ENCODE data around the gene SPON1. TPM values are rescaled to one million over a fixed set of nuclear protein-coding genes. Genes with fewer than 3 reads are reported as not detected.

SPON1 gene
- polyA plus RNA-seq, 4 donors, result 11.4 to 99.8 (median 22.2) TPM

DNA sequence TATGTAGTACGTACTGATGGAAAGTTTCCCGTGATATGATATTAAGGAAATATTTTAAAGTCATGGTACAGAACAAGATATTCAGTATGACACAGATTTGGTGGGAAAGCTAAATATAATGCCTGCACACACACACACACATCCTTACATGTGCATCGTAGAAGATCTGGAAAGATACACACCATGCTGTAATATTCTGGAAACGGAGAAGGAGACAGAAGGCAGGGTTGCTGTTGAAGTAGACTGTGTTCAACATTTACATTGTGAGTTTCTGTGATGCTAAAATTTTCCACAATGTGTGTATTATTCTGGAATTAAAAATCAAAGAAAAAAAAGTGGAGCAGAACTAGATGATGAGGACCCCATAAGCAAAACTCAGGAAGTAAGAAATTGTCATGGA is 278.4 kb downstream of the SPON1 start:
- no peak overlapping the region for H3K27ac ChIP-seq (ENCODE audit: low read depth in 1 of 3, low read length in 2 of 3)
- WGBS, 3 donors, result 91 to 98% (median 96%) methylated on average over 4 of the region's 4 CpGs
- H3K9me3 ChIP-seq (ENCODE audit: control insufficient read depth in 2 of 2, insufficient read depth in 1 of 2, low read depth in 1 of 2, low read length in 1 of 2), result no peaks in the 10 kb centered on the region
- H3K27me3 ChIP-seq (ENCODE audit: control insufficient read depth in 3 of 3, insufficient read depth in 3 of 3, low read length in 3 of 3), result no peaks in the 10 kb centered on the region
- no peaks in the 10 kb centered on the region for H3K4me1 ChIP-seq (ENCODE audit: control insufficient read depth in 3 of 3, insufficient read depth in 2 of 3, low read depth in 1 of 3, low read length in 2 of 3)
- H3K36me3 ChIP-seq (ENCODE audit: control insufficient read depth in 3 of 3, insufficient read depth in 2 of 3, low read depth in 1 of 3, low read length in 3 of 3), result peaks cover 0 to 14% (median 9%) of the 10 kb centered on the region in 3 donors
- H3K4me3 ChIP-seq (ENCODE audit: low read depth in 1 of 3, low read length in 3 of 3), result no peak overlapping the region
- DNase-seq (no peak), FAIRE-seq (no peak)

DNA sequence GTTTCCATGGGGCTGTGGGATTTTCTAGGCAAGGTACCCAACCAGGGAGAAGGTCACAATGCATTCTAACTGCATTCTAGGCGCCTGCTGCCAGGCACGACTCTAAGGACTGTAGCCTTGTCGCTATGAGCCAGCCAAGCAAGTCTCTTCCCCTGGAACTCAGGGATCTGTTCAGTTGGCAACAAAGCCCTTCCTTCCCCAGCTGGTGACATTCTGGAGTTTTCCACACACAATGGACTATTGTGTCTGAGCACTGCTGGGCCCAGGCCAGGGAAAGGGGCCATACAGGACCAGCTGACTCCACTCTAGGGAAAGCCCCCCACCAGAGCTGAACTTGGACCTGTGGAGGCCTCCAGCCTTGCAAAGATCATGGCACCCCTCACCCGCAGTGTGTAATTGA is 279.7 kb downstream of the SPON1 start:
- Histone ChIP-seq H3K4me1 (ENCODE audit: control insufficient read depth in 3 of 3, insufficient read depth in 2 of 3, low read depth in 1 of 3, low read length in 2 of 3) (no peaks in the 10 kb centered on the region), H3K27ac (ENCODE audit: low read depth in 1 of 3, low read length in 2 of 3) (no peak overlapping the region), H3K36me3 (ENCODE audit: control insufficient read depth in 3 of 3, insufficient read depth in 2 of 3, low read depth in 1 of 3, low read length in 3 of 3) (peaks cover 0 to 14% (median 9%) of the 10 kb centered on the region in 3 donors), H3K27me3 (ENCODE audit: control insufficient read depth in 3 of 3, insufficient read depth in 3 of 3, low read length in 3 of 3) (no peaks in the 10 kb centered on the region), H3K9me3 (ENCODE audit: control insufficient read depth in 2 of 2, insufficient read depth in 1 of 2, low read depth in 1 of 2, low read length in 1 of 2) (no peaks in the 10 kb centered on the region), H3K4me3 (ENCODE audit: low read depth in 1 of 3, low read length in 3 of 3) (no peak overlapping the region)
- DNase-seq (no peak), FAIRE-seq (no peak)
- WGBS, 3 donors, result 49 to 76% (median 53%) methylated on average over 4 of the region's 4 CpGs

DNA sequence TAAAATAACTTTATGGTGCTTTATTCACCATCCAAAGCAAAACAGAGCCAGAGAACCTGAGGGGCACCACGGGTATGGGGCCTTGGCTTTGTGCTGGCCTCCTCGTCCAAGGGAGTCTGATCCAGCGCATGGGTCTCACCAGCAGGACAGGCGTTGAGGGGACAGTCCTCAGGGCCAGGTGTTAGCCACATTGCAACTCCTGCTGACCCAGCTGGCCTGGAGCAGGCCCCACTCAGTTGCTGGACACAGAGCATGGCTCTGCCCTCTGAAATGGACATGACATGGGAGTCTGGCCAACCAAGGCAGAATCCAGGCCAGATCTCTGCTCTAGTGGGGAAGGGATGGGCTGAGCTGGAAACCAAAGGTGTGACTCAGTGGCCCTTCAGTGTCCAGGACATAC is 280.2 kb downstream of the SPON1 start:
- H3K4me3 ChIP-seq (ENCODE audit: low read depth in 1 of 3, low read length in 3 of 3), result no peak overlapping the region
- no peak for DNase-seq
- H3K9me3 ChIP-seq (ENCODE audit: control insufficient read depth in 2 of 2, insufficient read depth in 1 of 2, low read depth in 1 of 2, low read length in 1 of 2), result no peaks in the 10 kb centered on the region
- H3K27me3 ChIP-seq (ENCODE audit: control insufficient read depth in 3 of 3, insufficient read depth in 3 of 3, low read length in 3 of 3), result no peaks in the 10 kb centered on the region
- H3K4me1 ChIP-seq (ENCODE audit: control insufficient read depth in 3 of 3, insufficient read depth in 2 of 3, low read depth in 1 of 3, low read length in 2 of 3), result no peaks in the 10 kb centered on the region
- peaks cover 0 to 14% (median 9%) of the 10 kb centered on the region in 3 donors for H3K36me3 ChIP-seq (ENCODE audit: control insufficient read depth in 3 of 3, insufficient read depth in 2 of 3, low read depth in 1 of 3, low read length in 3 of 3)
- 91 to 98% (median 93%) methylated on average over 4 of the region's 4 CpGs for WGBS, 3 donors
- FAIRE-seq, result no peak
- no peak overlapping the region for H3K27ac ChIP-seq (ENCODE audit: low read depth in 1 of 3, low read length in 2 of 3)

DNA sequence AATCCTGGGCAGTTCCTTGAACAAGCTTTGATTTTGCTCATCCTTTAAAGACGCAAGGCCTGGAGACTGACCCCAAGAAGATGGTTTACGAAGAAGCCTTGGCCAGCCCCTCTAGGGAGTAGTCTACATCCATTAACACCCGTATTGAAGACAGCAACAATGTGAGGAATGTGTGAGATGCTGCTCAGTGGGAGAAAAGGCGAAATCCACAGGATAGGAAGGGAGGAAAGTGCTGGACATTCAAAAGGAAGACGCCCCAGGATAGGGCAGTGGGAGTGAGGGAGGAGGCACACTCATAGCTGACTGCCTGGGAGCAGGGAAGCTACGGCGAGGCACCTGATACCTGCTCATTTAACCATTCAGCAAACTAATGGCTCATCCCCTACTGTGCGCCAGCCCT is 282.4 kb downstream of the SPON1 start:
- H3K9me3 ChIP-seq (ENCODE audit: control insufficient read depth in 2 of 2, insufficient read depth in 1 of 2, low read depth in 1 of 2, low read length in 1 of 2), result no peaks in the 10 kb centered on the region
- no peak overlapping the region for H3K27ac ChIP-seq (ENCODE audit: low read depth in 1 of 3, low read length in 2 of 3)
- 87 to 95% (median 94%) methylated on average over 8 of the region's 8 CpGs for WGBS, 3 donors
- no peaks in the 10 kb centered on the region for H3K27me3 ChIP-seq (ENCODE audit: control insufficient read depth in 3 of 3, insufficient read depth in 3 of 3, low read length in 3 of 3)
- DNase-seq (no peak), FAIRE-seq (no peak)
- no peak overlapping the region for H3K4me3 ChIP-seq (ENCODE audit: low read depth in 1 of 3, low read length in 3 of 3)
- peaks cover 0 to 14% (median 9%) of the 10 kb centered on the region in 3 donors for H3K36me3 ChIP-seq (ENCODE audit: control insufficient read depth in 3 of 3, insufficient read depth in 2 of 3, low read depth in 1 of 3, low read length in 3 of 3)
- H3K4me1 ChIP-seq (ENCODE audit: control insufficient read depth in 3 of 3, insufficient read depth in 2 of 3, low read depth in 1 of 3, low read length in 2 of 3), result no peaks in the 10 kb centered on the region

DNA sequence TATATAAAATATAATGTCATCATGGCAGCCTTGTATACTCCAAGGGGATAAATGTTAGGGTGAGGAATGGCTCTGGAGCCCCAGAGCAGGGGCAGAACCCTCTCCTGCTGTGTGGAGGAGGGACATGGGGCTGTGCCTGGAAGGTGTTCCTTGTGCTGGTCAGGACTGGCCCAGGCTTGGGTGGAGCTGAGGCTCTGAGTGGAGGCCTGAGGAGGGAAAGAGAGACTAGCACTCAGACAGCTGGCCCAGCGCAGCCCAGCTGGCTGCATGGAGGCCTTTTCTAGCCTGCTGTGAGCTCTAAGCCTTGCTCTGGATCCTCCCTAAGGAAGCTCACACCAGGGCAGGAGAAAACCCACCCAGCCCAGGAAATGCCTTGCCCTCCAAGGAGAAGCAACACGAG is 282.9 kb downstream of the SPON1 start:
- no peaks in the 10 kb centered on the region for H3K27me3 ChIP-seq (ENCODE audit: control insufficient read depth in 3 of 3, insufficient read depth in 3 of 3, low read length in 3 of 3)
- no peak for FAIRE-seq
- DNase-seq, result no peak
- peaks cover 0 to 14% (median 9%) of the 10 kb centered on the region in 3 donors for H3K36me3 ChIP-seq (ENCODE audit: control insufficient read depth in 3 of 3, insufficient read depth in 2 of 3, low read depth in 1 of 3, low read length in 3 of 3)
- no peak overlapping the region for H3K27ac ChIP-seq (ENCODE audit: low read depth in 1 of 3, low read length in 2 of 3)
- WGBS, 3 donors, result 59 to 79% (median 73%) methylated on average over 2 of the region's 2 CpGs
- no peak overlapping the region for H3K4me3 ChIP-seq (ENCODE audit: low read depth in 1 of 3, low read length in 3 of 3)
- no peaks in the 10 kb centered on the region for H3K9me3 ChIP-seq (ENCODE audit: control insufficient read depth in 2 of 2, insufficient read depth in 1 of 2, low read depth in 1 of 2, low read length in 1 of 2)
- H3K4me1 ChIP-seq (ENCODE audit: control insufficient read depth in 3 of 3, insufficient read depth in 2 of 3, low read depth in 1 of 3, low read length in 2 of 3), result no peaks in the 10 kb centered on the region

DNA sequence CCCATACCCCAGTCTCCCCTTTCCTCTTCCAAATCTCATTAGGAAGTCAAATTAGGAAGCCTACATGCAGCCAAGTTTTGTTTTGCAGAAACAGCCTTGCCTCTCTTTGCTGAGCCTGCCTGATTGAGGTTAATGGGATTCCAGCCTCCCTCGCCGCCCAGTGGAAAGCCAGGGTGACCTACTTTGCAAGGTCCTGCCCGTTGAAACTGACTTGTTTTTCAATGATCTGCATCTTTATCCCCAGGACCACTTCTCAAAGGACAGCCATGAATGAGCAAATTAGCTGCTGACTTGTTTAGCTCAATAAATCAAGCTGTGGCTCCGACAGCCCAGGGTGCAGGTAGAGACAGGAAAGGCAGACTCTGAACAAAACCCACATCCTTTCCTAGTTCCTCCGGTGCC is 286.1 kb downstream of the SPON1 start:
- Histone ChIP-seq H3K27me3 (ENCODE audit: control insufficient read depth in 3 of 3, insufficient read depth in 3 of 3, low read length in 3 of 3) (no peaks in the 10 kb centered on the region), H3K4me3 (ENCODE audit: low read depth in 1 of 3, low read length in 3 of 3) (no peak overlapping the region), H3K27ac (ENCODE audit: low read depth in 1 of 3, low read length in 2 of 3) (no peak overlapping the region), H3K36me3 (ENCODE audit: control insufficient read depth in 3 of 3, insufficient read depth in 2 of 3, low read depth in 1 of 3, low read length in 3 of 3) (peaks cover 0 to 14% (median 7%) of the 10 kb centered on the region in 3 donors), H3K9me3 (ENCODE audit: control insufficient read depth in 2 of 2, insufficient read depth in 1 of 2, low read depth in 1 of 2, low read length in 1 of 2) (no peaks in the 10 kb centered on the region), H3K4me1 (ENCODE audit: control insufficient read depth in 3 of 3, insufficient read depth in 2 of 3, low read depth in 1 of 3, low read length in 2 of 3) (no peaks in the 10 kb centered on the region)
- 48 to 73% (median 61%) methylated on average over 5 of the region's 5 CpGs for WGBS, 3 donors
- FAIRE-seq (no peak), DNase-seq (no peak)

DNA sequence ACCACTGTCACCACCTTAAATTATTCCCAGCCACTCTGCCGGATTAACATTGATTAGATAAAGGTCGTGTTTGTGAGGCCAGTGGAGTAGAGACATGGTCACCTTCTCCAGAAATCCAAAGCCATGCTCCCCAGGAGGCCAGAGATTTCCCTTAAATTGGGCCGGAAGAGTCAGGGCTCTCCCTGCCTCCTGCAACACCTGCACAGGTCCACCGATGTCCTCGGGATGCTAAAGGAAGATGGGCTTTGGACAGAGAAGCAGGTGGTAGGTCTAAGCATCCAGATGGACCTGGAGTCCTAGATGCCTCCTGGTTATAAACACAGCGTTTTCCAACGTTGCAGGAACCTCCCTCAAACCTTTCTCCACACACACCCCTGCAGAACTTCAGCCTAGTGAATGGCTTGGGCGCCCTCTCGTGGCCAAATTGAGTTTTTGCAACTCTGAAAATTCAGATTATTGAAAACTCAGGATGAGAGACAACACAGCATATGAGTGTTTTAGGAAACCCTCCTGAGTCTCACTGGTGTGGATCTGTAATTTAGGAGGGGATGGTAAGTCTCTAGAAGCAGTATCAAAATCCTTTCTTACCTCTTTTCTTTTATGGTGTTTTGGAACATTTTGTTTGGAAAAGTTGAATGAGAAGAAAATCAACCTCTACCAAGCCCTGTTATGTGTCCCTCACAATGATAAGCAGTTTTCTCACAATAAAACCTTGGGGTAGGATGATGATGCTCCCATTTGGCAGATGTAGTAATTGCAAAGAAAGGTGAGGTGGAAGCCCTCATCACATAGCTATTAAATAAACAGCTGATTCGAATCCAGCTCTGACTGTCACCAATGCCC is 286.8 kb downstream of the SPON1 start:
- Histone ChIP-seq H3K9me3 (ENCODE audit: control insufficient read depth in 2 of 2, insufficient read depth in 1 of 2, low read depth in 1 of 2, low read length in 1 of 2) (no peaks in the 10 kb centered on the region), H3K4me1 (ENCODE audit: control insufficient read depth in 3 of 3, insufficient read depth in 2 of 3, low read depth in 1 of 3, low read length in 2 of 3) (no peaks in the 10 kb centered on the region), H3K36me3 (ENCODE audit: control insufficient read depth in 3 of 3, insufficient read depth in 2 of 3, low read depth in 1 of 3, low read length in 3 of 3) (peaks cover 0 to 12% (median 3%) of the 10 kb centered on the region in 3 donors), H3K27ac (ENCODE audit: low read depth in 1 of 3, low read length in 2 of 3) (no peak overlapping the region), H3K4me3 (ENCODE audit: low read depth in 1 of 3, low read length in 3 of 3) (no peak overlapping the region), H3K27me3 (ENCODE audit: control insufficient read depth in 3 of 3, insufficient read depth in 3 of 3, low read length in 3 of 3) (no peaks in the 10 kb centered on the region)
- WGBS, 3 donors, result 27 to 32% (median 29%) methylated on average over 10 of the region's 10 CpGs
- DNase-seq, result peak; percentile 71 to 72
- no peak for FAIRE-seq

DNA sequence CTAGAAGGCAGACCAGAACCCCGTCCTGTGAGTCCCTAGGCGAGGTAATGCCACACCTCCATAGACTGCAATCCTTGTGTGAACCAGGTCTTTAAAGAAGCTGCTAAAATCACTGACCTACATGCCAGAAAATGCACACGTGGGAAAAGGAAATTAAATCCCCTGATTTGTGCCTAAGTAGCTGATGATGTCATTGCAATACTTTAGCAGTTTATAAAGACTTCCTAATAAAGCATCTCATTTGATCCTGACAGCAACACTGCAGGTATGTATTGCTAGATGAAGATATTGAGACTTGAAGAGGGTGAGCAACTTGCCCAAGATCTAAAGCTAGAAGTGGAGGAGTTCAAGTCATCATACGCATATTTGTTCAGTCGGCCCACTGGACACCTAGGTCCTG is 289.2 kb downstream of the SPON1 start:
- WGBS, 3 donors, result 81 to 90% (median 82%) methylated on average over 5 of the region's 5 CpGs
- no peak for DNase-seq
- Histone ChIP-seq H3K27ac (ENCODE audit: low read depth in 1 of 3, low read length in 2 of 3) (no peak overlapping the region), H3K4me3 (ENCODE audit: low read depth in 1 of 3, low read length in 3 of 3) (no peak overlapping the region), H3K9me3 (ENCODE audit: control insufficient read depth in 2 of 2, insufficient read depth in 1 of 2, low read depth in 1 of 2, low read length in 1 of 2) (no peaks in the 10 kb centered on the region), H3K4me1 (ENCODE audit: control insufficient read depth in 3 of 3, insufficient read depth in 2 of 3, low read depth in 1 of 3, low read length in 2 of 3) (peaks cover 0 to 6% (median 2%) of the 10 kb centered on the region in 3 donors), H3K36me3 (ENCODE audit: control insufficient read depth in 3 of 3, insufficient read depth in 2 of 3, low read depth in 1 of 3, low read length in 3 of 3) (peaks cover 0 to 11% (median 2%) of the 10 kb centered on the region in 3 donors), H3K27me3 (ENCODE audit: control insufficient read depth in 3 of 3, insufficient read depth in 3 of 3, low read length in 3 of 3) (no peaks in the 10 kb centered on the region)
- no peak for FAIRE-seq

Measured in small intestine (tissue), 7 donors.